ENCODE data around the gene IL20RB.

Gene IL20RB

GRCh38 chr3:137039570-137039969, 81.8 kb downstream of the IL20RB start:
- no peak for DNase-seq (ENCODE audit: low spot score)

- no peak for DNase-seq (ENCODE audit: low spot score)
Observed at GRCh38 chr3:137041251-137041650, 83.5 kb downstream of the IL20RB start.

GRCh38 chr3:137041686-137042085, 83.9 kb downstream of the IL20RB start:
- DNase-seq (ENCODE audit: low spot score): no peak

- no peak for DNase-seq (ENCODE audit: low spot score)
Observed at GRCh38 chr3:137046747-137047146, 89.0 kb downstream of the IL20RB start.

GRCh38 chr3:137047240-137047639, 89.5 kb downstream of the IL20RB start:
- no peak for DNase-seq (ENCODE audit: low spot score)

- no peak for DNase-seq (ENCODE audit: low spot score)
Observed at GRCh38 chr3:137050281-137050680, 92.5 kb downstream of the IL20RB start.

- DNase-seq (ENCODE audit: low spot score): no peak
Observed at GRCh38 chr3:137052298-137052697, 94.5 kb downstream of the IL20RB start.

Measured in cerebellar cortex (tissue), 1 donor.